ENCODE measurements around the gene KDM3B.

The KDM3B gene

DNA sequence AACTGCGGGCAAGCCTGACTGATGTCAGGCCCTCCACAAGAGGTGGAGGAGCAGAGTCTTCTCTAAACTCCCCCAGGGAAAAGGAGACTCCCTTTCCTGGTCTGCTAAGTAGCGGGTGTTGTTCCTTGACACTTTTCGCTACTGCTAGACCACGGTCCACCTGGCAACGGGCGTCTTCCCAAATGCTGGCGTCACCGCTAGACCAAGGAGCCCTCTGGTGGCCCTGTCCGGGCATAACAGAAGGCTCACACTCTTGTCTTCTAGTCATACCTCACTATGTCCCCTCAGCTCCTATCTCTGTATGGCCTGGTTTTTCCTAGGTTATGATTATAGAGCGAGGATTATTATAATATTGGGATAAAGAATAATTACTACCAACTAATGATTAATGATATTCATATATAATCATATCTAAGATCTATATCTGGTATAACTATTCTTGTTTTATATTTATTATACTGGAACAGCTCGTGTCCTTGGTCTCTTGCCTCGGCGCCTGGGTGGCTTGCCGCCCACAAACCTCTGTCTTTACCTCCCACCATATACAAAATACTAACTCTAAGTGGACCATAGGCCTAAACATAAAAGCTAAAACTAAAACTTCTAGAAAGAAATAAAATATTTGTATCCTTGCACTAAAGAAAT lies 58.6 kb downstream of the KDM3B start:
- DNase-seq, result peak; percentile 37 to 49

DNA sequence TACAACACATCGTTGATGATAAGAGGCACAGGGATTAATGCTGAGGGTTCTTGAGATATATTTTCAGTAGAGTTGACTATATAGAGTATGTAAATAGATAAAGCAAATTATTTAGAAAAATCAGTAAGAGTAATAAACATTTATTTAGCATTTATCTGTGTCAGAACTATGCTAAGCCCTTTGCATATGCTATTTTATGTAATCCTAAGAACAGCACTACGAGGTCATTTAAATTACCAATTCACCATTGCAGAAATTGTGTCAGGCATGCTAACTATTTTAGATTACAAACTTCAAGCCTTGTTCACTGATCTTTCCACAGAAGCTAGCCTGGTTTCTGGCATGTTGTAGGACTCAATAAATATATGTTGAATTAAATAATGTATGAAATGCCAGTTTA lies 66.0 kb downstream of the KDM3B start:
- no peak for DNase-seq

DNA sequence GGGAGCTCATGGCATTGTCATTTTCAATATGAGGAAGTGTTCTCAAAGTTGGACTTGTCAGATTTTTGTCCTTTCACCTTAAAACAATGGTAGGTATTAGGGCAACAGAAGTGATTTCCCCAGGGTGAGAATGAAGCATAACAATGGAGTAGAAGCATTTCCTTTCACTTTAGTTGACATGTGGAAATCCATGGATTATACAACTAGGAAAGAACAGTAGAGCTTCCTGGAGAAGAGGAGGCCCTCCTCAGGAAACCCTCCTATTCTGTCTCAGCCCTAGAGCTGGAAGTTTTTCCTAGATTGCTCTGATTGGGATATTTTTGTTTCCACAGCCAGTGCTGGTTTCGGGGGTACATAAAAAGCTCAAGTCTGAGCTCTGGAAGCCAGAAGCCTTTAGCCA lies 72.6 kb downstream of the KDM3B start:
- no peak for DNase-seq

GRCh38 chr5:138435943-138436342 lies 83.5 kb downstream of the KDM3B start:
- DNase-seq, result no peak

DNA sequence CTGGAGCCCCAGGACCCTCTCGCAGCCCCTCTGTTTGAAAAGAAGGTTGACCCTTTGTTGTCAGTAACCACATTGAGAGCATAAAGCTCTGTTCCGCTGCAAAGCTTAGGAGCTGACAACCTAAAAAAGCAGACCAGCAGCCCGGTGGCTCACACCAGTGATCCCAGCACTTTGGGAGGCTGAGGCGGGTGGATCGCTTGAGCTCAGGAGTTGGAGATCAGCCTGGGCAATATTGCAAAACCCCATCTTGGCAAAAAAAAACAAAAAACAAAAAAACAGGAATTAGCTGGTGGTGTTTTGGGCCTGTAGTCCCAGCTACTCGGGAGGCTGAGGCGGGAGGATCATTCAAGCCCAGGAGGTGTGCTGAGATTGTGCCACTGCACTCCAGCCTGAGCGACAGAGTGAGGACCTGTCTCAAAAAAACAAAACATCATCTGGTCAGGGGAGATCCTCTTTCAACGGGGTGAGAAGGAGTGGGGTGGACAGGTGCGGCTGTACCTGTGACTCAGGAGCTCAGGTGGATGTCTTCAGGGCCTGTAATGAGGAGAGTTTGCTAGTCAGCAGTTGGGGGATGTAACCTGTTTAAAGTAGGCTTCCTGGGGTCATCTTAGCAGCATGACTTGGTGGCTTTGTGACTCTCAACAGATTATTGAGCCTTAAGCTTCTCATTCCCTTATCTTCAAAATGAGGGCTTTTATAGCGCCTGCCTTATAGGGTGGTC lies 85.7 kb downstream of the KDM3B start:
- no peak for DNase-seq

DNA sequence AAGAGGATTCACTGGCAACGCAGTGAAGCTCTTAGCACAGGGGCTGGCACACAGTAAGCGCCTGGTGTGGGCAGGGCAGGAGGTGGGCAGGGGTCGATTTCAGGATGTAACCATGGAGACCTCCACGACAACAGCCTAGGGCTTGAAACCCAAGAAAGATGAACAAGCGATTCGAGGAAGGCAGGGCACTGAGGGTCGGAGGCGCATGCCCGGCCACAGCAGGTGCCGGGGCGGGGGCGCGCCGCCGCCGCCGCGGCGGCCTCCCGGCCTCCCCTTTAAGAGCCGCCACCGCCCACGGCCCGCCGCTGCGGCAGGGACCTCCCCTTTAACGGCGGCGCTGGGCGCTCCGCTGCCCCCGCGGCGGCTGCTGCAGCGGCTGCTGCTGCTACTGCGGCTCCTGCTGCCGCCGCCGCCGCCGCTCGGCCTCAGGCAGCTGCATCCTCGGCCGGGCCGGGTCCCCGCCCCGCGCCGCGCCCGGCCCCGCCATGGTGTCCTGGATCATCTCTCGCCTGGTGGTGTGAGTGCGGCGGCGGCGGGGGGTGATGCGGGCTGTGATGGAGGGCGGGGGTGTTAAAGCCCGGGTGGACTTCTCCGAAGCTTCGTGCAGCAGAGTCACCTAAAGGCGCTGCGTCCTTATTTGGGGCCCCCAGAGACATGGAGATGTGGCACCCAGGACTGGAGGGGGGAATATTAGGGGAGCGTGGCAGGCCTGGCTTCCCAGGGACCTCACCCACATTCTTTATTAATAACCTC lies 86.4 kb downstream of the KDM3B start, which contains the start of gene REEP2:
Gene REEP2, plus strand, starts transcription at position 334 of the 753 bp plus-strand sequence. Its CDS starts 152 bp downstream, at position 486.
- DNase-seq, result peak; percentile 66 to 67

GRCh38 chr5:138439477-138440158 lies 87.1 kb downstream of the KDM3B start:
- DNase-seq, result no peak

GRCh38 chr5:138440159-138441073 lies 87.9 kb downstream of the KDM3B start:
- no peak for DNase-seq

- no peak for DNase-seq
Measured at GRCh38 chr5:138441221-138441620, 88.7 kb downstream of the KDM3B start.

DNA sequence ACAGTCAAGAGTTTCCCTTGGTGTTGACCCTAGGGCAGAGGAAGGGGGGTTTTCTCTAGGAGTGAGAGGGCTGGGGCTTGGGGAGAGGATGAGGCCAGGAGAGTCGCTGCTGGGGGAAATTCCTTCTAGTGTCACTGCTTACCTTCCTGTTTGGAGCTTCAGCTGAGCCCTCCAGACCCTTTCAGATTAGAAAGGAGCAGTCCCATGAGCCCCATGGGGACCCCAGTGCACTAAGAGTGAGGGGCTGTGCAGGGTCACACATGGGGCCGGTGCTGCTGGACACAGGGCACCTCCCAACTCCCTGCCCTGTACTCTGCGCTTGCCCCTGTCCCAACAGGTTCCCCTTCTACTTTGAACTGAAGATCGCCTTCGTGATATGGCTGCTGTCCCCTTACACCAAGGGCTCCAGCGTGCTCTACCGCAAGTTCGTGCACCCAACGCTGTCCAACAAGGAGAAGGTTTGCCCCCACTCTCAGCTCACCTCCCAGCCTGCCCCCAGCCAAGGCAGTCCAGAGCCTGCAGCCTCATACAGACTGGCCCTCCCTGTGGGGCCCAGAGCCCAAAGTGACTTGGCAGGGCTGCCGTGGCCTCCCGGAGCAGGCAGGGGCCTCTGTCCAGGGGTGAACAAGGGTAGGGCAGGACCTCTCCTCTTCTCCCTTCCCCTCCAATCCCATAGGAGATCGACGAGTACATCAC lies 91.7 kb downstream of the KDM3B start:
- DNase-seq, result no peak

DNA sequence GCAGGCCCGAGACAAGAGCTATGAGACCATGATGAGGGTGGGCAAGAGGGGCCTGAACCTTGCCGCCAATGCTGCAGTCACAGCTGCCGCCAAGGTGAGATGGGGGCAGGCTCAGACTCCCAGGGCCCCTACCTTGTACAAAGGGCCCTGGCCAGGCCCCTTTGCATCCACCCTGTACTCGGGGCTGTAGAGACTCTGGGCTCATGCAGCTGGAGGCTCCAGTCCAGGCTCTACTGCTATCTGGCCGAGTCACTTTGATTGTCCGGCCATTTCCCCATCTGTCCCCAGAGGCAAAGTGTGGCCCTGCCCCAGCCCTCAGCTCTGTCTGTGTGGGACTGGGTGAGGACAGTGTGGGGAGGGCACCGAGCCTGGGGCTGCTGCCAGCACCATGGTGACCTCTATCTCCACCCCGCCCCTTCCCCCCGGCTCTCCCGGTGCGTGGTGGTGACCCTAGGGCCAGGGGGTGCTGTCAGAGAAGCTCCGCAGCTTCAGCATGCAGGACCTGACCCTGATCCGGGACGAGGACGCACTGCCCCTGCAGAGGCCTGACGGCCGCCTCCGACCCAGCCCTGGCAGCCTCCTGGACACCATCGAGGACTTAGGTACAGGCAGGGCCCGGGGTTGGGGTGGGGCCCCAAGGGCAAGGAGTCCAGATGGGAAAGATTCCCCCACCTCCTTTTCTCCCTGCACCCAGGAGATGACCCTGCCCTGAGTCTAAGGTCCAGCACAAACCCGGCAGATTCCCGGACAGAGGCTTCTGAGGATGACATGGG lies 92.5 kb downstream of the KDM3B start:
- no peak for DNase-seq

DNA sequence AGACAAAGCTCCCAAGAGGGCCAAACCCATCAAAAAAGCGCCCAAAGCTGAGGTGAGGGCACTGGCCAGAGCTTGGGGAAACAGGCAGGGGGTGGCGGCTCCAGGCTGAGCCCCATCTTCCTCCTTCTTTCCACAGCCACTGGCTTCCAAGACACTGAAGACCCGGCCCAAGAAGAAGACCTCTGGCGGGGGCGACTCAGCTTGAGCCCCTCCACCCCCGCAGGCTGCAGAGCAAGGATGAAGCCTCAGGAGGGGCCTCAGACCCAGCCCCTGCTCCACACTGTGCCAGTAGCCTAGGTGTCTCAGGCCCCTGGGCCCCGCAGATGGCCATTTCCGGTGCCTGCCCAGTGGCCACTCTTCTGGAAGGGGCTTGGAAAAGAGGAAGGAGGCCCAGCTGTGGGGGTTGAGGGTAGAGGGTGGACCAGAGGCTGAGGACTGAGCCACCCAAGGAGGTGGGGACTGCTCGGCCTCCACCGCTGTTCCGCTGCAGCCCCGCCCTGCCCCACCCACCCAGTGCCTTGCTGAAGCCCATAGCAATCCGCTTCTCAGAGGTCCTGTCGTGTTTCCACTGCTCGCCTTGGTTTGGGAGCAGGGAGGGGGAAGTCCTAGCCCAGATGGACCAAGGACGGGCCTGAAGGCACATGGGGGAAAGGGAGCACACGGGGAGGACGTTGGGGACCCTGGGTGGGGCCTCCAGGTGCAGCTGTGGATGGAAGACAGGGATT lies 93.2 kb downstream of the KDM3B start:
- DNase-seq, result no peak

- no peak for DNase-seq
Measured at GRCh38 chr5:138448070-138448469, 95.6 kb downstream of the KDM3B start.

DNA sequence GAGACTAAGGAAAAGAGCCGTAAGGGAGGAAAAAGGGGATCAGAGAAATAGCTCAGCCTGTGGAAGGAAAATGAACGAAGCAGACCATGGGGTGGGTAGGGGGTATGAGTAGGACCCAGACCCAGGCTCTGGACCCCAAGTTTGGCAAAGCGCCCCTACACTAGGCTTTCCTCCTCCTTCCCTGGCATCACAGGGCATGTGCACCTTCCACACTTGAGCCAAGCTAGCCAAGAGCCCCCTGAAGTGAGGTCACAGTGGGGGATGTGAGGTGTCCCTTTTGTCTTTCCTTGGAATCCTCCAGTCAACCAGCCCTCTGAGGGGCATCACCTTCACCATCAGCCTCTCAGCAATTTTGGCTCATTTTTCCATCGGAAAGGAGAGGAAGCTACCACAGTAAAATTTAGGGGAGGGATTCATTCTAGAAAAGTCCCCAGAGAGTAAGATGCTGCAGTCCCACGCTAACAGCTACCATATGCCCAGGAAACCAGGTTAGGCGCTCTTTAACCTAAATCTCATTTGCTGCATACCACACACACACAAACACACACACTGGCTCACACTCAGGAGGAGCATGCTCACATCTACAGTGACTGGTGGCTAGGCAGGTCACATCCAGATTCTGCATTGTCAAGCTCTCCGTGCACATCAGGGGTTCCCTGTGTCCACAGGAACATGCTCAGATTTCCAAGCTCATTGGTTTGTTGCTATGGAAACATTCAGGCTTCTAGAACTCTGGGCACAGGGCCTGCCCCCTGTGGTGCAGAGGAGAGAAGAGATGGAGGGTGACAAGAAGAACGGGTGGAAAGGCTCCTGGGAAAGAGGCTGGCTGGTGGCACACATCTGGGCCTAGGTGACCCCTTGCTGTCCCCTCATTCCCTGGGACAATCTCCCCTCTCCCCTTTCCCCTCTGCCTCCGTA lies 96.3 kb downstream of the KDM3B start:
- DNase-seq, result no peak

DNA sequence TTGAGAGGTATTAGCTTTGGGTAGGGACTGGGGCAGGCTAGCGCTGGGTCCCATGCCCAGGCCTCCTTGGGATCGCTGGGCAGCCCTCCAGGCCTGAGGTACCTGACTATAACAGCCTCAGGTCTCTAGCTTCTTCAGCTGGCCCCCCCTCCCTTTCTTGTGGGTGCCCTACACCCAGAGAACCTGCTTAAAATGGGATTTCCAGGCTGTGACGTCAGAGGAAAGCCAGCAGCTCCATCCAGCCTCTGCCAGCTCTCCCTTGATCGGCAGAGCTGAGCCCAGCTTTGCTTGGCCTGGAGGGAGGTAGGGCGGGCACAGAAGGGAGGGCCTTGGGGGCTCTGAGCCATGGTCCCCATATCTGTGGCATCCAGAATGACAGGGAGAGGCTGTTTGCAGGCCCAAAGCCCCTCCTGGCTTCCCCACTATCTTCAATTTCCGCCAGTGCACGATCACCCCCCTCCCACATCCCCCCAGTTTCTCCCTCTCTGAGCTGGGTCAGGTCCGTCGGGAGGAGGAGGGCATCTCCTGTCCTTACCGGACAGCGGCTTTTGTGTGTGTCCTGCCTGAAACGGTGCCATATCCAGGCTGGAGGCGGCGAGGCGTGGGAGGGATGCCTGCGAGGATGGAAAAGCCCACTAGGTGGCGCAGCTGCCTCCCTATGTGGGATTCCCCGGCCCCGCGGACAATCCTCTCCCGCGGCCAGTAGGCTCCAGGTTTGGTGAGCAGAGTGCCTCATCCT lies 97.2 kb downstream of the KDM3B start:
- peak; percentile 92 to 94 for DNase-seq

GRCh38 chr5:138450971-138451370 lies 98.5 kb downstream of the KDM3B start:
- no peak for DNase-seq

DNA sequence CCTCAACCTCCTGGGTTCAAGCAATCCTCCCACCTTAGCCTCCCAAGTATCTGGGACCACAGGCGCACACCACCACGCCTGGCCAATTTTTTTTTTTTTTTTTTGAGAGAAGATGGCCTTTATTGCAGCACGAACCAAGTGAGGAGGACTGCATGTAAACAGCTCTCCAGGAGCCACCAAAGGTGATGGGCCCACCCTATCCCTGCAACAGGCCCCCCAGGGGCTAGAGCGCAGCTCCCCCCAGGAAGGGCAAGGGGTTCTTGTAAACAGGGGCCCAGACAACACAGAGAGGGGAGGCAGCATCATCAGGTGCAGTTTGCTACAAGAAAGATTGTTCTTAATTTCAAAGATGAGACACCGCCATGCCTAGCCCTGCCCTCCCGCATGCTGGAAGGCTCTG lies 100.2 kb downstream of the KDM3B start:
- DNase-seq, result no peak

DNA sequence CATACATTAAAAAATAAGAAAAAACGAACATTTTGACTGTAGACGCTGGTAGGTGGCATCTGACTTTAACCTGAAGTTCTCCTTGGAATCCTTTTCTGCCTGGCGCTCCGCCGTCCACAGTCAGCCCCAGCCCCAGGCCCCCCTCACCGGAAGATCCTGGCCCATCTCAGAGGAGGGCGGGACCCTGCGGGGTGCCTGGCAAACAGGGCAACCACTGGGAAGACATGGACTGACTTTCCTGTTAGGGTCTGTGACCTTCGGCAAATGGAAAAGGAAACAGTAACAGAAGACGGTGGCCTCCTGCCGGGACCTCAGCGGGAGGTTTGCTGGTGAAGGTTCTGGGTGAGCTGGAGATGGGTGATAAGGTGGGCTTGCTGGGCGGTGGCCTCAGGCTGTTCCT lies 101.1 kb downstream of the KDM3B start:
- no peak for DNase-seq

Data from activated CD4-positive, alpha-beta T cell treated with anti-CD3 and anti-CD28 coated beads, Interleukin-2, amount 50 U/mL, for 48 hours (primary cell).